GM23338 (cell line): Measurements from ENCODE around the gene SLC17A7.

Experiments used
- CTCF ChIP-seq, 2 experiments: fragments of 200-600 bp in 1 of 2; sonication (generic) in 1 of 2; conservative IDR thresholded peaks; 2 replicates each; pipeline versions ENCODE4 v1.5.1 to v1.6.1; 2016 to 2017; ENCODE audit warnings: antibody characterized with exemption in 2 of 2, low read depth in 2 of 2, mild to moderate bottlenecking in 2 of 2, moderate library complexity in 1 of 2
- JUNB ChIP-seq: IDR thresholded peaks from one replicate; pipeline ENCODE4 v1.6.1; 2016; ENCODE audit warnings: antibody characterized with exemption; ENCODE audit not compliant: unreplicated experiment
- POLR2AphosphoS5 ChIP-seq: IDR thresholded peaks from 2 replicates; pipeline ENCODE4 v1.6.1; 2016; ENCODE audit warnings: antibody characterized with exemption, low read depth
- TF ChIP-seq, protein P1 (sequence below): IDR thresholded peaks from one replicate; pipeline ENCODE4 v1.6.1; 2018; ENCODE audit warnings: antibody characterized with exemption; ENCODE audit not compliant: unreplicated experiment
- TF ChIP-seq, protein P2 (sequence below): IDR thresholded peaks from 2 replicates; pipeline ENCODE4 v1.6.1; 2016; ENCODE audit warnings: antibody characterized with exemption

GRCh38 chr19:49398931-49399330 is 42.4 kb downstream of the SLC17A7 start:
- TF ChIP-seq CTCF (conservative IDR thresholded peaks at IDR 0.05; ENCODE audit: low read depth in 2 of 2), result no peak
- TF ChIP-seq, protein P1, sequence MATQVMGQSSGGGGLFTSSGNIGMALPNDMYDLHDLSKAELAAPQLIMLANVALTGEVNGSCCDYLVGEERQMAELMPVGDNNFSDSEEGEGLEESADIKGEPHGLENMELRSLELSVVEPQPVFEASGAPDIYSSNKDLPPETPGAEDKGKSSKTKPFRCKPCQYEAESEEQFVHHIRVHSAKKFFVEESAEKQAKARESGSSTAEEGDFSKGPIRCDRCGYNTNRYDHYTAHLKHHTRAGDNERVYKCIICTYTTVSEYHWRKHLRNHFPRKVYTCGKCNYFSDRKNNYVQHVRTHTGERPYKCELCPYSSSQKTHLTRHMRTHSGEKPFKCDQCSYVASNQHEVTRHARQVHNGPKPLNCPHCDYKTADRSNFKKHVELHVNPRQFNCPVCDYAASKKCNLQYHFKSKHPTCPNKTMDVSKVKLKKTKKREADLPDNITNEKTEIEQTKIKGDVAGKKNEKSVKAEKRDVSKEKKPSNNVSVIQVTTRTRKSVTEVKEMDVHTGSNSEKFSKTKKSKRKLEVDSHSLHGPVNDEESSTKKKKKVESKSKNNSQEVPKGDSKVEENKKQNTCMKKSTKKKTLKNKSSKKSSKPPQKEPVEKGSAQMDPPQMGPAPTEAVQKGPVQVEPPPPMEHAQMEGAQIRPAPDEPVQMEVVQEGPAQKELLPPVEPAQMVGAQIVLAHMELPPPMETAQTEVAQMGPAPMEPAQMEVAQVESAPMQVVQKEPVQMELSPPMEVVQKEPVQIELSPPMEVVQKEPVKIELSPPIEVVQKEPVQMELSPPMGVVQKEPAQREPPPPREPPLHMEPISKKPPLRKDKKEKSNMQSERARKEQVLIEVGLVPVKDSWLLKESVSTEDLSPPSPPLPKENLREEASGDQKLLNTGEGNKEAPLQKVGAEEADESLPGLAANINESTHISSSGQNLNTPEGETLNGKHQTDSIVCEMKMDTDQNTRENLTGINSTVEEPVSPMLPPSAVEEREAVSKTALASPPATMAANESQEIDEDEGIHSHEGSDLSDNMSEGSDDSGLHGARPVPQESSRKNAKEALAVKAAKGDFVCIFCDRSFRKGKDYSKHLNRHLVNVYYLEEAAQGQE, result no peak
- TF ChIP-seq, protein P2, sequence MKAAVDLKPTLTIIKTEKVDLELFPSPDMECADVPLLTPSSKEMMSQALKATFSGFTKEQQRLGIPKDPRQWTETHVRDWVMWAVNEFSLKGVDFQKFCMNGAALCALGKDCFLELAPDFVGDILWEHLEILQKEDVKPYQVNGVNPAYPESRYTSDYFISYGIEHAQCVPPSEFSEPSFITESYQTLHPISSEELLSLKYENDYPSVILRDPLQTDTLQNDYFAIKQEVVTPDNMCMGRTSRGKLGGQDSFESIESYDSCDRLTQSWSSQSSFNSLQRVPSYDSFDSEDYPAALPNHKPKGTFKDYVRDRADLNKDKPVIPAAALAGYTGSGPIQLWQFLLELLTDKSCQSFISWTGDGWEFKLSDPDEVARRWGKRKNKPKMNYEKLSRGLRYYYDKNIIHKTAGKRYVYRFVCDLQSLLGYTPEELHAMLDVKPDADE, result no peak
- TF ChIP-seq POLR2AphosphoS5, result no peak
- no peak for TF ChIP-seq JUNB
